NCI-H2227 treated with DMSO at 0.1 percent for 48 hours (cell line): ENCODE results near the gene NFATC2.

ENCODE experiments used
- DNase-seq: peaks from one replicate; lab custom pipeline; 2025; lab: John Stamatoyannopoulos, UW

NFATC2 gene

DNA sequence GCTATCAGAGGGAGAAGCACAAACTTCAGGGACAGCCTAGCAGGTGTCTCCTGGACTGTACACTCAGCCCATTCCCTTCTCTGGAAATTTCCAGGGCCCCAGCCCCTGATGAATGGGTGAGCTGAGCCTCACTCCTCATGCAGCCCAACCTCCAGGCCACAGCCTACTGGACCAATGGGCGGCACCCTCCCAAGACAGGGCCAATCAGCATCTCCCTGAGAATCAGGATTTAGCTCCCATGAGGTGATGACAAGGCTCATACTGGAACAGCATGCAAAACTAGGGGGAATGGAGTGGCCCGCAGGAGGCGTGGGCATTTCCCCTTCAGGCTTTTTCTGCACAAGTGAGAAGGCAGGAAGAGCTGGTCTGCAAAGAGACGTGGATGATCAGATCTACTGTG lies 29.0 kb downstream of the NFATC2 start:
- DNase-seq: no peak

DNA sequence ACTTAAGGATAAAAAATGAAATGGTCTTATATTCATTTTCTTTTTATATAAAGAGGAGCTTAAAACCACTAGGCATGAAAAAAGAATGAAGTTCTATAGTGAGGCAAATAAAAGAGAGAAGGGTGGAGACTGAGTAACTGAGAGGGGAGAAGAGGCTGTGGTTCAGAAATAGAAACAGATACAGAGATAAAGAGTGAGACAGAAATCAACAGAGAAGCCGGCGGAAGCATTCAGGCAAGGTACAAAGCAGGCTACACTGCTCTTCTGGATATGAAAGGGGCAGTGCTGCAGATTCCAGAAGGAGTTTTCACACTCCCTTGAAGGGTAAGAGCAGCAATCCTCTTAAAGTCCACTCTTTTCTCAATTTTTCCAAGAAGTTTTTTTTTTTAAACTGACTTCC lies 29.9 kb downstream of the NFATC2 start:
- DNase-seq: no peak

DNA sequence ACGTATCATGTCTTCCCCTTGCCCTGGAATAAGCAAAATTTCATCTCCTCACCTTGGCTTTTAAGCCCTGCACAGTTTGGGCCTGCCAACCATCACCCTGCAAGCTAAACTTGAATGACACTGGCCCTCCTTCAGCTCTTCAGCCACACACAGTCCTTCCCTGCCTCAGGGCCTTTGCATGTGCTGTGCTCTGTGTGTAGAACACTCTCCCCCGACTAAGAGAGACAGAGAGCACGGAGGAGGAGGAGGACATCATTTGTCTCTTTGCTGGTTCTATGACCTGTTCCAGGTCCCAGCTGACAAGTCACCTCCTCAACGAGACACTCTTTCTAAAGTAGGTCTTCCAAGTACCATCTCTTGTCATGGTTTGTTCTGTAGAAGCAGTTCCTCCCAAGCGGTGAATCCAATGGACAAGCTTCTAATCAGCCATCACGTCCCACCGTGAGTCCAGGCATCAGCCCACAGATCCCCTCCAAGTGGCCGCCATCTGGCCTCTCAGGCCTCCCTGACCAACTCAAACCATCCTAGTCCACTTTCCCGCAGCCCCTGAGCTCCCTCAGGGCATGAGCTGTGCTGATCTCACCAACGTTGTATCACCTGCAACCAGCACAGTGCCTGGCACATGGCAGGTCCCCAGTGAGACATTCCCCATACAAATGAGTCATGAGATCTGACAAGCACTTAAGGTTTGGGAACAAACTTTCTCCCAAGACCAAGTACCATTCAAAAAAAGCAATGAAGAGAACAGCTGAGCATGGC lies 30.5 kb downstream of the NFATC2 start:
- DNase-seq: no peak

DNA sequence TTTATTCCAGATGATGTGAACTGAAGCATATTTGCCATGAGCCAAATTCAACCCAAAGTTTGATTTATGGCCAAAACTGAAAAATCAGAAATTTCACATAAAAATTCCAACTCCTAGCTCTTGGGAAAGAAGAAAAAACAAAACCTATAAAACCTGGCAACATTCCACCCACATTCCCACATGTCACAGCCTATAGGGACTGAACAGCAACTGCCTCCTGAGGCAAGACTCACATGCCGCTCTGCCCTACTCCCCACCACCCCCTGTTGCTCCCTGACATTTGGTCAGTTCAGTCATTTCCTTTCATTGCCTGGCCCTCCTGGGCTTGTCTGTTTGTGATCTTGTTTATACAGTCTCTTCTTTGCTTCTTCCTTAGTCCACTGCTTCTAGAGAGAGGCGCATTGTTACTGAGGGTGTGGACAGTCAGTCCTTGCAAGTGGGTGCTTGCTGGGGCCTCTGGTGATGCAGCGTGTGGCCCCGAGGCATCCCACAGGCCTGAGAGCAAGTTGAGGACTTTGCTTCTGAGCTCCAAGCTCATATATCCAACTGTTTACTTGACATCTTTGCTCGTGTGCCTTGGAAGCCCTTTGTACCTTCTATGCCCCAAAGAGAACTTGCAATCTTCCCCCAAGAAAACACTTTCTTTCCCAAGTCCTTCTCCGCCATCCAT lies 31.4 kb downstream of the NFATC2 start:
- no peak for DNase-seq

DNA sequence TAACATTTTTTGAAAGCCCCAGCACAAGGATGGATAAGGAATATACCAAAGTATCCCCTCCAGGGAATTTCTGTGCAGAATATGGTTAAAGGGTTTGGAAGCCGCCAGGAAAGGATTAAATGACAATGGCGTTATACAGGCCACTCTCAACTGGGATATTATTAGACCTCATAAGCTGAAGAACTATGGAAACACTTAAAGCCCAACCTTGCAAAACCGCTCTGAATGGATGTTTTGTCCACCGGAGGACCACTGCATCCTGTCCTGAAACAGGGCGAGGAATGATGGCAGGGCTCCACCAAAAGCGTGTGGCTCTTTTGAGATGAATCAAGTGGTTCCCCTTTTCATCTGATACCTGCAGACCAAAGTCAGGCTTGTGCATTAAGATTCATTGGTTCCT lies 32.4 kb downstream of the NFATC2 start:
- no peak for DNase-seq

DNA sequence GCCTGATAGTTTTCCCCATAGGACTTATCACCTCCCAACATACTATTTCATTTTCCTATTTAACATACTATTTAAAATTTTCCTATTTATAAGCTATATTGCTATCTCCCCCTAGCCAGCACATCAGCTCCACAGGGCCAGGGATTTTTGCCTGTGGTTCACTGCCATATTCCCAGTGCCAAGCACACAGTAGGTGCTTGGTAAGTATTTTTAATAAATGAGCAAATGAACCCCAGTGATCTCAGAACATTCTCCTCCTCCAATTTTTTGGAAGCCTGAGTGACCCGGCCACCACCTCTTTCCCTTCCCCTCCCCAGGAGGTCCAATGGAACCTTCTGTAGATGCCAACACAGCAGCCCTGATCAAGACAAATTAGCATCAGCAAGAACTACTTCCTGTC lies 33.3 kb downstream of the NFATC2 start:
- no peak for DNase-seq

DNA sequence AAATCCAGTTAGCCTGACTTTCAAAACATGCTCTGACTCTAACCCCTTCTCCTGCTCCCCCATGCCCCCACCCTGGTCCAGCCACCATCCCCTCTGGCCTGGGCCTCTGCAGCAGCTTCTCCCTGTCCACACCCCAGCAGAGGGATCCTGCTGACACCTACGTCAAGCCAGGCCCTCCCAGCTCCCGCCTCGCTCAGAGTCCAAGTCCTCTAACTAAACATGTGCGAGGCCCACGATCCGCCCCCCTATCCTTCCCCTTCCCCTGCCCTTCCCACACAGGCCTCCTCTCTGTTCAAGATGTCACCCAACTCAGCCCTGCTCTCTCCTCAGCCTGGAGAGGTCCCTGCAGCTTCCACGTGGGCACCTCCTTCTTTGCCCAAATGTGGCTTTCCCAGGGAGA lies 33.7 kb downstream of the NFATC2 start:
- no peak for DNase-seq

DNA sequence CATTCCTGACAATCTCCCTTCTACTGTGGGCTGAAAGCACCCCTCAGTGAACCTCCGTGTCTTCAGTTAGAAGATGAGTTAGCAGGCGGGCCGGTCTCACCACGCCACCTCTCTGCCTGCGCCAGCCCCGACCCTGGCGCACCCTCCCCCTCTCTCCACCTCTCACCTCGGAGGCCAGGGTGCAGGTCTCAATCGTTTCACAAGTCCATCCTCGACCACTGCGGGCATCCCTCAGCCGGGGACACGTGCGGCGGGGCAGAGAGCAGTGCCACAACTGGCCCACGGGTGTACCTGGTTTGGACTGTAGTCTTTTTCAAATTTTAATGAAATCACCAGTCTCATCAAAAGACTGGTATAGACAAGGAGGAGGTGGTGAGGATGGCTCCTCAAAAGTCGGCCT lies 34.4 kb downstream of the NFATC2 start:
- DNase-seq: no peak

DNA sequence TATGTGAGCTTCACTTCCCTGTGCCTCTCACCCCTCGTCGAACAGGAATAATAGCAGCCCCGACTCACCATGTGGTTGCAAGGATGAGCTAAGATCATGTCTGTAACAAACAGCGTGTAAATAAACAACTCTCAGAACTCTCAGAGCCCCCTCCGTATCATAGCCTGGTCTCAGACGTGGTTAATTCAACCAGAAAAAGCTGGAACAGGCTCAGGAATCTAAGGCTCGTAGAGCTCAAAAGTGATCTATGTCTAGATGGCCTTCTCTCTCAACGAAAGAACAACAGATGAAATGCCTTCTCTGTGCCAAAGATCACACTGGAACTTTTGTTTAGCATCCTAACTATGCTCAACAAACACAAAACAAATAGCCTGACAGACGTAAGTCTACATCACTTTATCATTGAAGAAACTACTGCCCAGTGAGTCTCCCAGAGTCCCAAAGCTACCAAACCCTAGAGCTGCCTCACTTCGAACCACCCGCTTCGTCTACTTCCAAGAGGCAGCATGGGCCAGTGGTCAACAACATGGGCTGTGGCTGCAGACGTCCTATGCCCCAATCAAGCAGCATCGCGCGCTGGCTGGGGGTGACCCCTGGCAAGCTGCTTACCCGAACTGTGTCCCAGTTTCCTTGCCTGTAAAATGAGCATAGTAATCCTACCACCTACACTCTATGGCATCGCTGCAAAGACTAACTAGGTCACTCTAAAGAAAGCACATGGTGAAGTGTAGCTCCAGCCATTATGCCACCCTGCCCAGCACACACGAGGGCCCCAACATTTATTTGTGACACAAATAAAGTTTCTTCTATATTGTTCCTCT lies 35.1 kb downstream of the NFATC2 start:
- no peak for DNase-seq

DNA sequence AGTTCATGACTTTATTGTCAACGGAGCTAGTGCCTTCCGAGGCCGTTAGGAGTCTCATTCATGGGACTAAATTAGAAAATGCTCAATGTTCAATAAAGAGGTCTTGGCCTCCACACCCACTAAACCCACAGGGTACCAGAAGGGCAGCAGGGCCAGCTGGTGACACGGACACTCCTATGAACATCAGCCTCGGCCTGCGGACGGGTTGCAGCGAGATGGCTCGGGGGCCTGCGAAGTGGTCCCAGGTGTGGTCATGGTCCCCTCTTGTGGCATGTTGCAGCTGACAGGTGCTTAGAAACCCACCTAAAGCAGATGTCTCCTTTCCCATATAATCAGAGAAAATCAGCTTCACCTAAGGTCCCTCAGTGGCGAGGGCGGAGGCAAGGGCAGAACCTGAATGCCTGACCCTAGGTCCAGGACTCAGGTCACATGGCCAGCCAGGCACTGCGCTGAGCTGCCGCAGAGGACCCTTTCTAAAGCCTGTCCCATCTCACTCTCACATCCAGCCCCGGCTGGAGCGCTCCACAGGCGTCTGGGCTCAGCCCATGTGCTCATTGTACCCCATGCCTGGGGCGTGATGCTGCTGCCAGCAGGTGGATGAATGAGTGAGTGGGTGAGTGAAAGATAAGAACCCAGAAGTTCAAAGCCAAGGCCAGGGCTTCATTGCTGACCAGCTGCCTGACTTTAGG lies 35.8 kb downstream of the NFATC2 start:
- no peak for DNase-seq

DNA sequence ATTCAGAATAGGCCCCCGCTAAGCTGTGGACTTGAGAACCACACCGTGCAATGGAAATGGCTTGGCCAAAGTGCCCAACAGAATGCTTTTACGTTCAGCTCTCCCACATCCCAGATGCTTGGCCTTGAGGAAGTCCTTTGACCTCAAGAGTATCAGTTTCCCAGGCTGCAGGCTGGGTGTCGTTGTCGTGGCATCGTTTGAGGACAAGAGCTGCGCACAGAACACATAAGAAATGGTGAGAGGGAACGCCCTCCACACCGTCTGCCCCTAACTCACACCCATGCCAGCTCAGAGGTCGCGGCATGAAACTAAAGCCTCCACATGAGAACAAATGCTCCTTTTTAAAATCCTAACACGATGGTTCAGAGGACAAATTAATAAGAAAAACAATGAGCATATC lies 37.0 kb downstream of the NFATC2 start:
- no peak for DNase-seq

DNA sequence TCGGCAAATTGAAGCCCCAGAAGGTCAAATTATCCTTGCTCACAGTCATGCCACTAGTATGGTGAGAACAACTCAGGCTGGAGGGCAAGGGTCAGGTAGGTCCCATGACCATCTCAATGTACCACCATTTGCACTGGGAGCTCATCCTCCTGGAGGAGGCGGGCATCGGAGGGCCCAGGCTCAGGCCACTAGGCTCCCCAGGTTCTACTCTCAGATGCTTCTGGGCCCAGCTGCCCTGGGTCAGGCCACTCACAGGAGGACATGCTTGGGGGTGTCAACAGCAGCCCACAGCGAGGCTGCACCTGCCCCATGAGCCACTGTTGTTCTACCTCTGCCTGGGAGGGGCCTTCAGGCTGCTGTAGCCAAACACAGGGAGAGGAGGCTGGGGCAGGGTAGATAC lies 39.1 kb downstream of the NFATC2 start:
- DNase-seq: no peak

DNA sequence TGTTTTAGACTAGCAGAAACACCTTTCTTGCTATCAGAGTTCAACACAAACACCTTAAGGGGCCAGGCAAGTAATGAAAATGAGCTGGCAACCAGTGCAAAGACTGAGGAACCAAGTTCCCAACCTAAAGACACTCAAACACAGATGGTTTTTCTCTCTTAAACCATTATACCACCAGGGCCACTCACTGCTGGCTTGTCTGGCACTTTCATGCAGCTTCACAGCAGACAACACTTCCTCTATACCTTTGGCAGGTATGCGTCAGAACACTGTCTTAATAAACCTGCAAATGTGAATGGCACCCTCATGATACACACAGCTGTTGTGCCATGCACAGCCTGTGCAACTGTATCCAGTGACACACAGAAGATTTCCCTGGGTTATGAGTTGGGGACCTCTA lies 41.6 kb downstream of the NFATC2 start:
- DNase-seq: no peak

DNA sequence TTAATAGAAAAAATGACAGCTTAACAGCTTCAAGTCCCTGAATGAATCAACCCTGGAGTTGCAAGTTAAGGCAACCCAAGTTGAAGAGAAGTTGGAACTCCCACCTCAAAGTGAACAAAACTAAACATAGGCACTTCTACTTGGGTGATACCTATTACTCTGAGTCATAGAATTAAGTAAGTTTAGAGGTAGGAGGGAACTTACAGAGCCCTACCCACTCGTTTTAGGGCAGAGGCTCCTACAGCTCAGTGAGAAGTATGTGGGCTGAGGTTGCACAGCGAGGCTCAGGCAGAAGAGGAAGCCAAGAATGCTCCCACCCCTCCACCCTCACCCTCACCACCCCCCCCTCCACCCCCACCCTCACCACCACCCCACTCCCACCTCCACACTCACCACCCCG lies 42.2 kb downstream of the NFATC2 start:
- no peak for DNase-seq

DNA sequence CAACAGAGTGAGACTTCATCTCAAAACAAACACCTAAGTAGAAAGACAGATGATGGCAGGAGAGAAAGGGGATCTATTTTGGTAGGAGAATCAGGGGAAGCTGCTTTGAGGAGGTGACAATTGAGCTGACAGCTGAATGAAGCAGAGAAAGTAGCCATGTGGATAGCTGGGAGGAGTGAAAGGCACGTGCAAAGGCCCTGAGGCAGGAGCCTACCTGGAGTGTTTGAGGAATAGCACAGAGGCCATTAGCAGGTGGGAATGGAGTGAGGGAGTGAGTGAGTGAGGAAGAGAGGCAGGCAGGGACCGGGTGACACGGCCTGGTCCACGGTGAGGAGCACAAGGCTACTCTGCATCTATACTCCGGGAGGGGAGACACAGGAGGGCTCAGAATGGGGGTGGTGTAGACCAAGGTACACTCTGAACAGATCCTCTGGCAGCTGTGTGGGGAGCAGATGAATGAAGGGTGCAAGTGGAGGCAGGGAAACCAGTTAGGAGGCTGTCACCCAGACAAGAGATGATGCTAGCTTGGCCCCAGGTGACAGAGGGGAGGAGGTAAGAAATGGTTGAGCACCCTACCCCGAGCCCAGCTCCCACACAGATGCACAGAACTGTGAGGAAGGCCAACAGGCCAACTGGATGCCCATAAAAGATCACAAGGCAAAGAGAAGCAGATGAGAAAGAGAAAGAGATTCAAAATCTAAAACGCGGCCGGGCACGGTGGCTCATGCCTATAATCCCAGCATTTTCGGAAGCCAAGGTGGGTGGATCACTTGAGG lies 43.6 kb downstream of the NFATC2 start:
- DNase-seq: no peak

DNA sequence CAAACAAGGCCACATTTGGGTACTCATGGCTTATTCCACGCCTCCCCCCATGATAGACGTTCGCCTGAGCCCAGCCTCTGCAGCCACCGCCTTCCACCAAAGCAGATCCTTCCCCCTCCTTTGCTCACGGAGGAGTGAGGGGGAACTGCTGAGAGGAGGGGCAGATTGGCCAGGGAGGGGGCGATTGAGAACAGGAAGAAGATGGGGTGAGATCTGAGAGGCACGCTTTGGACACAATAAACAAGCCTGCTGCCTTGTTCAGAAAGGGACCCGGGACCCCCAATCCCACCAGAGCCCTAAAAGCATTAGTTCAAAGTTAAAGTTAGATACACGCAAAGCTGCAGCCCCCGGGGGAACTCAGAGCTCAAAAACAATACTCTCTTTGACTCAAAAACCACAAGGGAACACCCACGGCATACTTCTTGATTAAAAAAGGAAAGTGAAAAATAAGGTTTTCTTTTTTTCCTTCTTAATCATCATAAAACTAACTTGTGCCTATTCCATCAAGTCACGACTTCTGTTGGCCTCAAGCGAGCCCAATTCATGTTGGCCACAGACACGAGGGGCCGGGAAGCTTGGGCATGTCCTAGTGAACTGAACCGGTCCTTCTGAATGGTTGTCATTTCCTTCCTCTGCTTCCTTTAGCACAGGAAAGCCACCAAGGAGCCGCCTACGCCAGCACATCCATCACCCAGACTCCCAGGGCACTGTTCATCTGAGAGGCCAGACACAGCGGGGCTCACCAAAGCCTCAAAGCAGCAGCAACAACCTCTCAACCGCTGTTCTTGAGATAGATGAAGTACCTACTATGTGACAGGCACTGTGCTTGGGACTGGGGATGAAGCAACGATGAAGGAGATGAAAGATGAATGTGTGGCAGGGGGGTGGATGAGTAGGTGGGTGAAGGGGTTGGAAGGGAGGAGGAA lies 44.7 kb downstream of the NFATC2 start:
- DNase-seq: no peak

DNA sequence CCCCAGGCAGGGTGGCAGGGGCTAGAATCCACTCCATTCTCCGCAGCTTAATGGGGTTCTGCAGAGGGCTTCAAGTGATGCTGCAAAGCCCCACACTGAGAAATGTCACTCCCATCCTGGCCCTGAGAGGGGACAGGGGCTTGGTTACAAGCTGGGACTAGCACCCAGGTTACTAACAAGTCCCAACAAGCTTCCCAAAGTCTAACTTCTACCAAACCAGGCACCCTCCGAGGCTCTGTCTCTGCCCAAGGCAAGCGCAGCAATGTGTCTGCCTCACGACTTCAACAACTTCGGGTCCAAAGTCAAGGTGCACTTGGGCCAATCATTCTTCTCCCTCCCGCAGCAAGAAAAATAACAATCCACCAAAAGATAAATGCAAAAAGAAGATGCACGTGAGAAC lies 45.6 kb downstream of the NFATC2 start:
- no peak for DNase-seq

DNA sequence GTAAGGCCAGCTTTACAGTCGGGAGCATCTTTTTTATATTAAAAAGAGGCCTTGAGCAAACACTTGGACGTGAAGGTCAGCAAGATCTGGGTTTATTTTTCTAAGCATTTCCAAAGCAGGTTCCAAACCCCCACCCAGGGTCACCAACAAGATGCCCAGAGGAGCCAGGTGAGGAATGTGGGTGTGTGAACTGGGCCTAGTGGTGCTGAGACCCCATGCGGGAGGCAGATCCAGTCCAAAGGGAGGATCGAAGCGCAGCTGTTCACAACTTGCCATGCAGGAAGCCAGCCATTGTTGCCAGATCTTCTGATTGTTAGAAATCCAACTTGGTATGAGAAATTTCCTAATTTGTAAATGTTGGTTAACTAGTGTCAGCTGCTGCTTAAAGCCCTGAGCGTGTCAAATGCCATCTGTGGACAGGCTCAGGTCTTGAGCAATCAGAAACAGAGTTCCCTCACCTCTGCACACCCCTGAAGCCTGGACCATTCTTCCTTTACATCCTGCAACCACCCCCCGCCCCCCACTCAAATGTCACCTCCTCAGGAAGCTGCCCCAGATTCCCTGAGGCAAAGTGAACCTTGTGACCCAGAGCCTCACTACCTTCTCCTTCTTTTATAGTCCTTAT lies 46.5 kb downstream of the NFATC2 start:
- DNase-seq: no peak

DNA sequence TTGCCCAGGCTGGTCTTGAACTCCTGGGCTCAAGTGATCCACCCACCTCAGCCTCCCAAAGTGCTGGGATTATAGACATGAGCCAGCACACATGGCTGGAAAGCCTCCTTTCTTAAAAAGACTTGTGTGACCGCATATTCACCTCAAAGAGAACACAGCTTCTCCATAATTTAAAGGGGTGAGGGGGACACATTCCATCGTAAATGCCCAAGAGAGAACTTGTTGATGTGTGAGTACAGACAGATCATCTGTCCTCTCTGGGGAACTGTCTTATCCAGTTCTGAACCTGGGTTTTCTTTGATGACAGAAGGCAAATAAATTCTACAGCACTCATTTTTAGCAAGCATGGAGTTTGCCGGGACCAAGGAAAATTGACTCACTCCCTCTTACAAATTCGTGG lies 47.2 kb downstream of the NFATC2 start:
- DNase-seq: no peak
